ENCODE results near the gene EML6. TPM values are rescaled to one million over a fixed set of nuclear protein-coding genes. Genes with fewer than 3 reads are reported as not detected.
A peak's percentile ranks its signal among the peaks of the same experiment; 100 is the strongest.

Gene EML6
- polyA plus RNA-seq, 1 of the 3 experiments (the other 2 are of a cell fraction) = 1.1 TPM

GRCh38 chr2:54725343-54726099 lies 2.1 kb downstream of the EML6 start:
- H3K9ac ChIP-seq = no peak overlapping the region
- H3K4me2 ChIP-seq = peak overlapping the region; percentile 59; the same call in 1 of the 2 replicates
- no peaks in the 10 kb centered on the region for H3K36me3 ChIP-seq (replicated peaks in 1 of 2; ENCODE audit: control insufficient read depth in 1 of 2, insufficient read depth in 2 of 2, low read length in 1 of 2)
- H2AFZ ChIP-seq (ENCODE audit: low read depth) = no peak overlapping the region
- WGBS (ENCODE audit: low lambda C conversion rate) = 75% methylated on average over 7 of the region's 8 CpGs
- DNase-seq = peak; percentile 22
- H3K4me1 ChIP-seq (ENCODE audit: control insufficient read depth in 1 of 2, insufficient read depth in 2 of 2, low read depth in 1 of 2, low read length in 1 of 2) = peaks cover 0 to 10% of the 10 kb centered on the region in 2 experiments; a peak in 2 of 4 replicates
- no peaks in the 10 kb centered on the region for H4K20me1 ChIP-seq (ENCODE audit: insufficient read depth)
- no peaks in the 10 kb centered on the region; the same call in 1 of the 2 replicates for H3K27me3 ChIP-seq (ENCODE audit: insufficient read depth)
- peak overlapping the region in 1 of 2 experiments; percentile 60; a peak in 1 of 4 replicates for H3K27ac ChIP-seq (ENCODE audit: low read depth in 2 of 2, low read length in 1 of 2)
- no peaks in the 10 kb centered on the region for H3K9me3 ChIP-seq
- no peaks in the 10 kb centered on the region for H3K79me2 ChIP-seq (ENCODE audit: insufficient read depth)
- no peak for TF ChIP-seq MXI1 (IDR thresholded peaks at IDR 0.05; ENCODE audit: low read depth, low read length)
- TF ChIP-seq, protein P1, sequence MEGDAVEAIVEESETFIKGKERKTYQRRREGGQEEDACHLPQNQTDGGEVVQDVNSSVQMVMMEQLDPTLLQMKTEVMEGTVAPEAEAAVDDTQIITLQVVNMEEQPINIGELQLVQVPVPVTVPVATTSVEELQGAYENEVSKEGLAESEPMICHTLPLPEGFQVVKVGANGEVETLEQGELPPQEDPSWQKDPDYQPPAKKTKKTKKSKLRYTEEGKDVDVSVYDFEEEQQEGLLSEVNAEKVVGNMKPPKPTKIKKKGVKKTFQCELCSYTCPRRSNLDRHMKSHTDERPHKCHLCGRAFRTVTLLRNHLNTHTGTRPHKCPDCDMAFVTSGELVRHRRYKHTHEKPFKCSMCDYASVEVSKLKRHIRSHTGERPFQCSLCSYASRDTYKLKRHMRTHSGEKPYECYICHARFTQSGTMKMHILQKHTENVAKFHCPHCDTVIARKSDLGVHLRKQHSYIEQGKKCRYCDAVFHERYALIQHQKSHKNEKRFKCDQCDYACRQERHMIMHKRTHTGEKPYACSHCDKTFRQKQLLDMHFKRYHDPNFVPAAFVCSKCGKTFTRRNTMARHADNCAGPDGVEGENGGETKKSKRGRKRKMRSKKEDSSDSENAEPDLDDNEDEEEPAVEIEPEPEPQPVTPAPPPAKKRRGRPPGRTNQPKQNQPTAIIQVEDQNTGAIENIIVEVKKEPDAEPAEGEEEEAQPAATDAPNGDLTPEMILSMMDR (IDR thresholded peaks at IDR 0.05) = no peak
- TF ChIP-seq, protein P2, sequence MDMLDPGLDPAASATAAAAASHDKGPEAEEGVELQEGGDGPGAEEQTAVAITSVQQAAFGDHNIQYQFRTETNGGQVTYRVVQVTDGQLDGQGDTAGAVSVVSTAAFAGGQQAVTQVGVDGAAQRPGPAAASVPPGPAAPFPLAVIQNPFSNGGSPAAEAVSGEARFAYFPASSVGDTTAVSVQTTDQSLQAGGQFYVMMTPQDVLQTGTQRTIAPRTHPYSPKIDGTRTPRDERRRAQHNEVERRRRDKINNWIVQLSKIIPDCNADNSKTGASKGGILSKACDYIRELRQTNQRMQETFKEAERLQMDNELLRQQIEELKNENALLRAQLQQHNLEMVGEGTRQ (IDR thresholded peaks at IDR 0.05; ENCODE audit: borderline replicate concordance, low read depth, low read length) = no peak
- no peak for TF ChIP-seq RXRA (IDR thresholded peaks at IDR 0.05; ENCODE audit: borderline replicate concordance, low read depth)
- no peak for TF ChIP-seq EP300 (IDR thresholded peaks at IDR 0.05; ENCODE audit: borderline replicate concordance in 1 of 2, low read depth in 1 of 2, low read length in 1 of 2)
- no peak for TF ChIP-seq MEF2A (IDR thresholded peaks at IDR 0.05; ENCODE audit: borderline replicate concordance, low read depth)
- TF ChIP-seq SMC3 (IDR thresholded peaks at IDR 0.05; ENCODE audit: low read depth, low read length) = no peak
- TF ChIP-seq FOXJ3 (CRISPR knock-in tag; IDR thresholded peaks at IDR 0.05) = no peak
- no peak for TF ChIP-seq GABPA (IDR thresholded peaks at IDR 0.05; ENCODE audit: low read depth)
- no peak for TF ChIP-seq JUND (IDR thresholded peaks at IDR 0.05)
- TF ChIP-seq ELF1 (IDR thresholded peaks at IDR 0.05) = no peak
- TF ChIP-seq RAD21 (IDR thresholded peaks at IDR 0.05; ENCODE audit: low read length) = no peak
- TF ChIP-seq MAX (IDR thresholded peaks at IDR 0.05; ENCODE audit: low read depth) = no peak
- TF ChIP-seq GATA2 (CRISPR knock-in tag; IDR thresholded peaks at IDR 0.05) = no peak
- no peak for TF ChIP-seq USF1 (IDR thresholded peaks at IDR 0.05; ENCODE audit: borderline replicate concordance, low read depth)
- no peak for TF ChIP-seq SIN3A (IDR thresholded peaks at IDR 0.05; ENCODE audit: borderline replicate concordance, low read depth, low read length)
- no peak for TF ChIP-seq IRF3 (IDR thresholded peaks at IDR 0.05; ENCODE audit: low read depth, low read length)
- ChIA-PET POLR2A (no interaction called here), CTCF (interaction anchor here (1.3 to 2.3 kb wide), 6 partner anchors 21 to 116 kb away, joined by 3 to 14 read pairs (median 4); no protein-coding TSS in a partner anchor)
- no peaks in the 10 kb centered on the region for H3K9me2 ChIP-seq
- peaks cover 7% of the 10 kb centered on the region for H3F3A ChIP-seq (replicated peaks; ENCODE audit: insufficient read depth)
- H3K4me3 ChIP-seq (ENCODE audit: low read depth in 2 of 2, low read length in 1 of 2) = peak overlapping the region; percentile 82 to 86; a peak in 3 of 4 replicates

Measured in SK-N-SH (cell line).